CD4-positive, alpha-beta T cell (primary cell): Measurements from ENCODE around the gene PLEKHO2. TPM values are rescaled to one million over a fixed set of nuclear protein-coding genes. Genes with fewer than 3 reads are reported as not detected.

Experiments used
- ATAC-seq: fragments of 200-7000 bp; cut with Tn5 transposase; one replicate; pipeline ENCODE4 v1.10.0; 2022; ENCODE audit warnings: mild to moderate bottlenecking; ENCODE audit not compliant: poor library complexity
- CTCF ChIA-PET: fragments of 350-600 bp; sonication (Branson Sonifier 250); formaldehyde crosslinking; loops from one replicate; lab custom pipeline; 2021; ENCODE audit warnings: antibody characterized with exemption, inconsistent platforms; lab: Charles Lee
- POLR2A ChIA-PET: fragments of 350-600 bp; sonication (Branson Sonifier 250); formaldehyde crosslinking; loops from one replicate; lab custom pipeline; 2021; ENCODE audit warnings: antibody characterized with exemption, inconsistent platforms; lab: Charles Lee
- DNase-seq, 14 experiments: peaks; one replicate each; pipeline ENCODE4 v3.0.0-alpha.2; 2013 to 2020; ENCODE audit warnings: mixed read lengths in 2 of 14
- H3K27ac ChIP-seq, 2 donors: one replicate each; pipeline versions ENCODE4 v1.5.1 to v1.7.0; 2013; ENCODE audit warnings: low read length in 2 of 2, low read depth in 1 of 2, mild to moderate bottlenecking in 1 of 2
- H3K27me3 ChIP-seq, 2 experiments: 1 replicate in 1 of 2; 2 replicates in 1 of 2; pipeline versions ENCODE4 v1.6.1 to v1.7.0; 2013; ENCODE audit warnings: low read length in 2 of 2, control low read depth in 1 of 2, mild to moderate bottlenecking in 1 of 2, moderate library complexity in 1 of 2; ENCODE audit not compliant: insufficient read depth in 2 of 2, control insufficient read depth in 1 of 2
- H3K36me3 ChIP-seq: one replicate; pipeline ENCODE4 v1.6.1; 2013; ENCODE audit warnings: low read length, control low read depth; ENCODE audit not compliant: insufficient read depth
- H3K4me1 ChIP-seq: one replicate; pipeline ENCODE4 v1.6.1; 2013; ENCODE audit warnings: low read length, control low read depth; ENCODE audit not compliant: insufficient read depth
- H3K4me3 ChIP-seq: one replicate; pipeline ENCODE4 v1.5.1; 2013; ENCODE audit warnings: mild to moderate bottlenecking, low read length, moderate library complexity
- H3K9me3 ChIP-seq, 2 experiments: 1 replicate in 1 of 2; 2 replicates in 1 of 2; pipeline versions ENCODE4 v1.6.1 to v1.7.0; 2013; ENCODE audit warnings: low read length in 2 of 2, mild to moderate bottlenecking in 2 of 2, control low read depth in 1 of 2, moderate library complexity in 1 of 2; ENCODE audit not compliant: control insufficient read depth in 1 of 2, insufficient read depth in 1 of 2
- H3K27ac Mint-ChIP-seq: one replicate; pipeline ENCODE4 v1.8.0; 2020; ENCODE audit warnings: mixed read lengths
- H3K27me3 Mint-ChIP-seq: one replicate; pipeline ENCODE4 v1.8.0; 2021; ENCODE audit warnings: mixed read lengths
- H3K36me3 Mint-ChIP-seq: one replicate; pipeline ENCODE4 v1.8.0; 2021; ENCODE audit warnings: low read depth, mixed read lengths
- H3K4me1 Mint-ChIP-seq: one replicate; pipeline ENCODE4 v1.8.0; 2021; ENCODE audit warnings: low read depth, mixed read lengths
- H3K4me3 Mint-ChIP-seq: one replicate; pipeline ENCODE4 v1.8.0; 2020; ENCODE audit warnings: mild to moderate bottlenecking, mixed read lengths
- H3K9me3 Mint-ChIP-seq: one replicate; pipeline ENCODE4 v1.8.0; 2020; ENCODE audit warnings: mixed read lengths
- intact Hi-C, 2 experiments: fragments of 100-400 bp; cut with DNase I in 1 of 2; cut with micrococcal nuclease in 1 of 2; formaldehyde crosslinking; loops; one replicate each; pipeline versions ENCODE4 v1.15.1 to v1.9.0; 2023 to 2025; cut with DNase I, micrococcal nuclease
- total RNA-seq, 174 experiments: library from RNA in 2 of 174; stranded (reverse) in 2 of 174; gene quantifications; one replicate each; pipeline ENCODE4 v1.2.3 and lab custom pipeline; 2021 to 2026
- TF ChIP-seq, protein P1 (sequence below): fragments of 200-600 bp; IDR thresholded peaks from one replicate; pipeline ENCODE4 v1.8.0; 2022; ENCODE audit warnings: antibody characterized with exemption, mild to moderate bottlenecking

The PLEKHO2 gene
- total RNA-seq, 2 experiments from 2014 or later: 5.6 to 5.9 TPM

DNA sequence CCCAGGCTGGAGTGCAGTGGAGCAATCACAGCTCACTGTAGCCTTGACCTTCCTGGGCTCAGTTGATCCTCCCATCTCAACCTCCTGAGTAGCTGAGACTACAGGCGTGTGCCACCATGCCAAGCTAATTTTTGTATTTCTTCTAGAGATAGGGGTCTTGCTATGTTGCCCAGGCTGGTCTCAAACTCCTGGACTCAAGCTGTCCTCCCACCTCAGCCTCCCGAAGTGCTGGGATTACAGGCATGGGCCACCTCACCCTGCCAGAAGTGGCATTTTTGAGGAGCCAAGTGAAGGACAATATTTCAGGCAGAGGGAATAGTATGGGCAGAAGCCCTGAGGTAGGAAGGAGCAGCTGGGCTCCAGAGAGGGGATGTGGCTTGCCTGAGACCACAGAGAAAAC is 74.7 kb downstream of the PLEKHO2 start:
- Histone ChIP-seq H3K4me1 (peaks cover 9% of the 10 kb centered on the region), H3K9me3 (no peaks in the 10 kb centered on the region), H3K36me3 (no peaks in the 10 kb centered on the region), H3K27me3 (peaks cover 0 to 2% of the 10 kb centered on the region in 2 experiments), H3K4me3 (no peak overlapping the region), H3K27ac (no peak overlapping the region)
- peaks cover 1% of the 10 kb centered on the region for H3K27me3 Mint-ChIP-seq
- no peaks in the 10 kb centered on the region for H3K36me3 Mint-ChIP-seq
- ChIA-PET POLR2A (no interaction called here), CTCF (interaction anchor here (1.6 kb wide), 1 partner anchor 81 kb away, joined by 3 read pairs; no protein-coding TSS in a partner anchor)
- no peaks in the 10 kb centered on the region for H3K9me3 Mint-ChIP-seq
- intact Hi-C loops: no loop called here
- ATAC-seq (no peak), DNase-seq (no peak)
- TF ChIP-seq, protein P1, sequence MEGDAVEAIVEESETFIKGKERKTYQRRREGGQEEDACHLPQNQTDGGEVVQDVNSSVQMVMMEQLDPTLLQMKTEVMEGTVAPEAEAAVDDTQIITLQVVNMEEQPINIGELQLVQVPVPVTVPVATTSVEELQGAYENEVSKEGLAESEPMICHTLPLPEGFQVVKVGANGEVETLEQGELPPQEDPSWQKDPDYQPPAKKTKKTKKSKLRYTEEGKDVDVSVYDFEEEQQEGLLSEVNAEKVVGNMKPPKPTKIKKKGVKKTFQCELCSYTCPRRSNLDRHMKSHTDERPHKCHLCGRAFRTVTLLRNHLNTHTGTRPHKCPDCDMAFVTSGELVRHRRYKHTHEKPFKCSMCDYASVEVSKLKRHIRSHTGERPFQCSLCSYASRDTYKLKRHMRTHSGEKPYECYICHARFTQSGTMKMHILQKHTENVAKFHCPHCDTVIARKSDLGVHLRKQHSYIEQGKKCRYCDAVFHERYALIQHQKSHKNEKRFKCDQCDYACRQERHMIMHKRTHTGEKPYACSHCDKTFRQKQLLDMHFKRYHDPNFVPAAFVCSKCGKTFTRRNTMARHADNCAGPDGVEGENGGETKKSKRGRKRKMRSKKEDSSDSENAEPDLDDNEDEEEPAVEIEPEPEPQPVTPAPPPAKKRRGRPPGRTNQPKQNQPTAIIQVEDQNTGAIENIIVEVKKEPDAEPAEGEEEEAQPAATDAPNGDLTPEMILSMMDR: no peak
- H3K4me3 Mint-ChIP-seq: no peak overlapping the region
- H3K4me1 Mint-ChIP-seq: peaks cover 2% of the 10 kb centered on the region
- no peak overlapping the region for H3K27ac Mint-ChIP-seq

DNA sequence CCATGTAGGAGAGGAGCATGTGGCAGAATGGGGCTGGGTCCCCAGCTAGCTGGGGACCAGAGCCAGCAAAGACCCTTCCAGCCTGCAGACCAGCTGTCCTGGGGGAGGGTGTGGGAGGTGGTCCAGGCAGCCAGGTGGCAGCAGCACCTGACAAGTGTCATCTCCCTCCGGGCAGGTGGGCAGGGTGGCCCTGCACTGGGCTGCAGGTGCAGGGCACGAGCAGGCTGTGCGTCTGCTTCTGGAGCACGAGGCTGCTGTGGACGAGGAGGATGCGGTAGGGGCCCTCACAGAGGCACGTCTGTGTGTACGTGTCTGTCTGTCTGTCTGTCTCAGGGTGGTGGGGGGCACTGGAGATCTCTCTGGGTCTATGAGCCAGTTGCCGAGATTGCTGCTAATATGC is 75.5 kb downstream of the PLEKHO2 start:
- Mint-ChIP-seq H3K9me3 (no peaks in the 10 kb centered on the region), H3K4me1 (no peaks in the 10 kb centered on the region), H3K36me3 (no peaks in the 10 kb centered on the region), H3K27ac (no peak overlapping the region), H3K27me3 (no peaks in the 10 kb centered on the region), H3K4me3 (no peak overlapping the region)
- Histone ChIP-seq H3K27ac (no peak overlapping the region), H3K27me3 (no peaks in the 10 kb centered on the region), H3K4me1 (peaks cover 2% of the 10 kb centered on the region), H3K4me3 (no peak overlapping the region), H3K36me3 (no peaks in the 10 kb centered on the region), H3K9me3 (no peaks in the 10 kb centered on the region)
- ChIA-PET POLR2A (no interaction called here), CTCF (no interaction called here)
- intact Hi-C loops: no loop called here
- TF ChIP-seq, protein P1: no peak
- ATAC-seq (no peak), DNase-seq (no peak)

Other genes with a start within 250 kb of the PLEKHO2 start
- gene RBPMS2, start 66.3 kb upstream of the PLEKHO2 start, total RNA-seq: not detected
- under 1 TPM; 0.22 to 0.27 TPM for gene PIF1, start 16.3 kb upstream of the PLEKHO2 start, total RNA-seq
- gene ANKDD1A, start 70.0 kb downstream of the PLEKHO2 start, total RNA-seq: 1 to 10 TPM in 1 of 2 experiments, under 1 TPM in 1; 0.95 to 1.9 TPM
- gene SPG21, start 148.0 kb downstream of the PLEKHO2 start, total RNA-seq: 10 to 100 TPM; 29.4 to 32.7 TPM
- gene MTFMT, start 187.7 kb downstream of the PLEKHO2 start, total RNA-seq: 1 to 10 TPM; 3.4 to 5.8 TPM
- gene SLC51B, start 203.5 kb downstream of the PLEKHO2 start, total RNA-seq: not detected
- not detected for gene RASL12, start 226.1 kb downstream of the PLEKHO2 start, total RNA-seq
- not detected for gene KBTBD13, start 234.8 kb downstream of the PLEKHO2 start, total RNA-seq